ENCODE measurements around the gene GPALPP1.

DNA sequence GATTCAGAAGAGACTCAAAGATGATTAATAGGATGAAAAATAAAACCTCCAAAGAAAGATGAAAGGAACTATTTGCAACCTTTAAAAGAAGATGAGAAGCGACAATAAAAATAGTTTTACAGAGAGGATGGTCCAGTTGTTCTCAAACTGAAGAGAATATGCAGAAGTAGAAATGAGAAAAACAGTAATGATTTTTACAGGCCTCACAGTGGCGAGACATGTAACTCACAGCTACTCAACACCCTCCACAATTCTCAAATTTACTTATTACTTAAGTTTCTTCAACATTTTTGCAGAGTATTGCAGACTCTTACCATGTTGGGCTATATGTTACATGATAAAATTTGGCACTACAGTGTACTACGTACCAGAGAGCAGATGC is 20.9 kb upstream of the GPALPP1 start:
- TF ChIP-seq, protein P1, sequence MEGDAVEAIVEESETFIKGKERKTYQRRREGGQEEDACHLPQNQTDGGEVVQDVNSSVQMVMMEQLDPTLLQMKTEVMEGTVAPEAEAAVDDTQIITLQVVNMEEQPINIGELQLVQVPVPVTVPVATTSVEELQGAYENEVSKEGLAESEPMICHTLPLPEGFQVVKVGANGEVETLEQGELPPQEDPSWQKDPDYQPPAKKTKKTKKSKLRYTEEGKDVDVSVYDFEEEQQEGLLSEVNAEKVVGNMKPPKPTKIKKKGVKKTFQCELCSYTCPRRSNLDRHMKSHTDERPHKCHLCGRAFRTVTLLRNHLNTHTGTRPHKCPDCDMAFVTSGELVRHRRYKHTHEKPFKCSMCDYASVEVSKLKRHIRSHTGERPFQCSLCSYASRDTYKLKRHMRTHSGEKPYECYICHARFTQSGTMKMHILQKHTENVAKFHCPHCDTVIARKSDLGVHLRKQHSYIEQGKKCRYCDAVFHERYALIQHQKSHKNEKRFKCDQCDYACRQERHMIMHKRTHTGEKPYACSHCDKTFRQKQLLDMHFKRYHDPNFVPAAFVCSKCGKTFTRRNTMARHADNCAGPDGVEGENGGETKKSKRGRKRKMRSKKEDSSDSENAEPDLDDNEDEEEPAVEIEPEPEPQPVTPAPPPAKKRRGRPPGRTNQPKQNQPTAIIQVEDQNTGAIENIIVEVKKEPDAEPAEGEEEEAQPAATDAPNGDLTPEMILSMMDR (conservative IDR thresholded peaks at IDR 0.05) = no peak
- TF ChIP-seq EZH2 (IDR thresholded peaks at IDR 0.05; ENCODE audit: low read depth) = no peak

Data from PC-9 (cell line).